Skeletal muscle cell (primary cell): ENCODE data around the gene USP9X.
"Not testable (repeated sequence)": the region's sequence is repeated elsewhere in the genome, so short reads cannot be mapped to it uniquely, and the experiment has no call there.

Experiments used
- DNase-seq: peaks from one replicate; pipeline ENCODE4 v3.0.0-alpha.2; 2010; ENCODE audit warnings: low read depth
- H3K4me3 ChIP-seq: 2 replicates; pipeline ENCODE4 v1.5.1; 2011; ENCODE audit warnings: low read depth, mild to moderate bottlenecking, control low read depth, low read length, moderate library complexity

The USP9X gene

GRCh38 chrX:41177297-41177696, 92.1 kb downstream of the USP9X start:
- H3K4me3 ChIP-seq, result no peak overlapping the region
- DNase-seq, result no peak

- no peak for DNase-seq
- no peak overlapping the region for H3K4me3 ChIP-seq
Observed at GRCh38 chrX:41178201-41178600, 93.0 kb downstream of the USP9X start.

- H3K4me3 ChIP-seq, result no peak overlapping the region
Observed at GRCh38 chrX:41180194-41180908, 95.1 kb downstream of the USP9X start.

GRCh38 chrX:41184312-41184711, 99.1 kb downstream of the USP9X start:
- DNase-seq, result no peak
- H3K4me3 ChIP-seq, result no peak overlapping the region

More at GRCh38 chrX:41180194-41180908, 95.1 kb downstream of the USP9X start:
- peak; percentile 27 for DNase-seq

GRCh38 chrX:41186946-41187345, 101.7 kb downstream of the USP9X start:
- not testable (repeated sequence) for DNase-seq

GRCh38 chrX:41189156-41189555, 103.9 kb downstream of the USP9X start:
- DNase-seq, result no peak
- H3K4me3 ChIP-seq, result no peak overlapping the region

More at GRCh38 chrX:41186946-41187345, 101.7 kb downstream of the USP9X start:
- not testable (repeated sequence) for H3K4me3 ChIP-seq

- H3K4me3 ChIP-seq, result no peak overlapping the region
- DNase-seq, result no peak
Observed at GRCh38 chrX:41192880-41193279, 107.6 kb downstream of the USP9X start.

GRCh38 chrX:41198410-41198809, 113.2 kb downstream of the USP9X start:
- no peak overlapping the region for H3K4me3 ChIP-seq
- DNase-seq, result no peak

- no peak overlapping the region for H3K4me3 ChIP-seq
- no peak for DNase-seq
Observed at GRCh38 chrX:41200785-41201184, 115.5 kb downstream of the USP9X start.

- DNase-seq, result no peak
- no peak overlapping the region for H3K4me3 ChIP-seq
Observed at GRCh38 chrX:41209853-41210252, 124.6 kb downstream of the USP9X start.

GRCh38 chrX:41224605-41225004, 139.4 kb downstream of the USP9X start:
- no peak overlapping the region for H3K4me3 ChIP-seq
- DNase-seq, result no peak

GRCh38 chrX:41233988-41234387, 148.7 kb downstream of the USP9X start:
- H3K4me3 ChIP-seq, result no peak overlapping the region
- DNase-seq, result no peak

- DNase-seq, H3K4me3 ChIP-seq: not testable (repeated sequence)
Observed at GRCh38 chrX:41234471-41234870, 149.2 kb downstream of the USP9X start.

GRCh38 chrX:41234962-41235361, 149.7 kb downstream of the USP9X start:
- no peak overlapping the region for H3K4me3 ChIP-seq
- no peak for DNase-seq

GRCh38 chrX:41236629-41237028, 151.4 kb downstream of the USP9X start:
- H3K4me3 ChIP-seq, result no peak overlapping the region
- no peak for DNase-seq

GRCh38 chrX:41240509-41240908, 155.3 kb downstream of the USP9X start:
- H3K4me3 ChIP-seq, result no peak overlapping the region
- no peak for DNase-seq

- no peak for DNase-seq
- H3K4me3 ChIP-seq, result no peak overlapping the region
Observed at GRCh38 chrX:41241962-41242361, 156.7 kb downstream of the USP9X start.

GRCh38 chrX:41245641-41246040, 160.4 kb downstream of the USP9X start:
- no peak for DNase-seq

GRCh38 chrX:41250867-41251266, 165.6 kb downstream of the USP9X start:
- no peak for DNase-seq
- no peak overlapping the region for H3K4me3 ChIP-seq

More at GRCh38 chrX:41245641-41246040, 160.4 kb downstream of the USP9X start:
- no peak overlapping the region for H3K4me3 ChIP-seq

- no peak for DNase-seq
- H3K4me3 ChIP-seq, result no peak overlapping the region
Observed at GRCh38 chrX:41257801-41258200, 172.6 kb downstream of the USP9X start.

- no peak for DNase-seq
- H3K4me3 ChIP-seq, result no peak overlapping the region
Observed at GRCh38 chrX:41258226-41258625, 173.0 kb downstream of the USP9X start.
